ENCODE data around the gene PRSS12.

PRSS12 gene

GRCh38 chr4:118354913-118355312 is 2.1 kb upstream of the PRSS12 start:
- no peak for DNase-seq

- no peak for DNase-seq
Measured at GRCh38 chr4:118353534-118354030, 779 bp upstream of the PRSS12 start.

GRCh38 chr4:118351851-118352827 is 664 bp downstream of the PRSS12 start:
- DNase-seq = no peak

- DNase-seq = no peak
Measured at GRCh38 chr4:118350961-118351360, 1.8 kb downstream of the PRSS12 start.

- DNase-seq = no peak
Measured at GRCh38 chr4:118348886-118349285, 3.9 kb downstream of the PRSS12 start.

- DNase-seq = no peak
Measured at GRCh38 chr4:118346495-118346894, 6.3 kb downstream of the PRSS12 start.

- DNase-seq = no peak
Measured at GRCh38 chr4:118345813-118346212, 7.0 kb downstream of the PRSS12 start.

- DNase-seq = no peak
Measured at GRCh38 chr4:118344801-118345200, 8.0 kb downstream of the PRSS12 start.

GRCh38 chr4:118343501-118343900 is 9.3 kb downstream of the PRSS12 start:
- DNase-seq = no peak

- no peak for DNase-seq
Measured at GRCh38 chr4:118340109-118340508, 12.7 kb downstream of the PRSS12 start.

- no peak for DNase-seq
Measured at GRCh38 chr4:118338981-118339765, 13.6 kb downstream of the PRSS12 start.

GRCh38 chr4:118338518-118338917 is 14.3 kb downstream of the PRSS12 start:
- no peak for DNase-seq

- DNase-seq = no peak
Measured at GRCh38 chr4:118337954-118338353, 14.8 kb downstream of the PRSS12 start.

GRCh38 chr4:118335774-118336173 is 17.0 kb downstream of the PRSS12 start:
- no peak for DNase-seq

GRCh38 chr4:118335324-118335723 is 17.5 kb downstream of the PRSS12 start:
- no peak for DNase-seq

GRCh38 chr4:118331352-118331751 is 21.5 kb downstream of the PRSS12 start:
- no peak for DNase-seq

GRCh38 chr4:118329849-118330248 is 23.0 kb downstream of the PRSS12 start:
- DNase-seq = no peak

- no peak for DNase-seq
Measured at GRCh38 chr4:118327554-118328241, 25.1 kb downstream of the PRSS12 start.

- DNase-seq = no peak
Measured at GRCh38 chr4:118326585-118326984, 26.2 kb downstream of the PRSS12 start.

- no peak for DNase-seq
Measured at GRCh38 chr4:118325431-118325830, 27.4 kb downstream of the PRSS12 start.

GRCh38 chr4:118322831-118323502 is 29.8 kb downstream of the PRSS12 start:
- DNase-seq = no peak

GRCh38 chr4:118318931-118319330 is 33.9 kb downstream of the PRSS12 start:
- DNase-seq = no peak
